HG03442 (cell line): Measurements from ENCODE around the gene USP34.
A peak's percentile ranks its signal among the peaks of the same experiment; 100 is the strongest.
"Not testable (repeated sequence)": the region's sequence is repeated elsewhere in the genome, so short reads cannot be mapped to it uniquely, and the experiment has no call there.

Source experiments
- ATAC-seq: cut with Tn5 transposase; IDR thresholded peaks from one replicate; pipeline ENCODE4 v1.9.1; 2021; ENCODE audit warnings: mild to moderate bottlenecking, moderate library complexity; ENCODE audit not compliant: unreplicated experiment

USP34 gene

DNA sequence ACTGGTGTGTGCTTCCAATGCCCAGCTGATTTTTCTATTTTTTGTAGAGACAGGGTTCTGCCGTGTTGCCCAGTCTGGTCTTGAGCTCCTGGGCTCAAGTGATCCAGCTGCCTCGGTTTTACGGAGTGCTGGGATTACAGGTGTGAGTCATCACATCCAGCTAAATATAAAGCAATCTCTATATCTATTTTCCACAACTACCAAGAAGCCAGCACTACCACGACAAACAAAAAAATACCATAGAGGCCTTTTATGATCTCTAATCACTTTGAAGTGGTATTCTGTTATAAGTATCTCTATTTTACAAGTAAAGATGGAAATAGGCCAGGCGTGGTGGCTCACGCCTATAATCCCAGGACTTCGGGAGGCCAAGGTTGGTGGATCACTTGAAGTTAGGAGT lies 274.2 kb downstream of the USP34 start:
- no peak for ATAC-seq

DNA sequence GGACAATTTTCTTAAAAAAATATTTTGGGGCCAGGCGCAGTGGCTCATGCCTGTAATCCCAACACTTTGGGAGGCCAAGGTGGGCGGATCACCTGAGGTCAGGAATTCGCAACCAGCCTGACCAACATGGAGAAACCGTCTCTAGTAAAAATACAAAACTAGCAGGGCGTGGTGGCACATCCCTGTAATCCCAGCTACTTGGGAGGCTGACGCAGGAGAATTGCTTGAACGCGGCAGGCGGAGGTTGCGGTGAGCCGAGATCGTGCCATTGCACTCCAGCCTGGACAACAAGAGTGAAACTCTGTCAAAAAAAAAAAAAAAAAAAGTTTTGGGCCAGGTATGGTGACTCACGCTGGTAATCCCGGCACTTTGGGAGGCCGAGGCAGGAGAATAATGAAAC lies 276.2 kb downstream of the USP34 start:
- ATAC-seq = not testable (repeated sequence)

DNA sequence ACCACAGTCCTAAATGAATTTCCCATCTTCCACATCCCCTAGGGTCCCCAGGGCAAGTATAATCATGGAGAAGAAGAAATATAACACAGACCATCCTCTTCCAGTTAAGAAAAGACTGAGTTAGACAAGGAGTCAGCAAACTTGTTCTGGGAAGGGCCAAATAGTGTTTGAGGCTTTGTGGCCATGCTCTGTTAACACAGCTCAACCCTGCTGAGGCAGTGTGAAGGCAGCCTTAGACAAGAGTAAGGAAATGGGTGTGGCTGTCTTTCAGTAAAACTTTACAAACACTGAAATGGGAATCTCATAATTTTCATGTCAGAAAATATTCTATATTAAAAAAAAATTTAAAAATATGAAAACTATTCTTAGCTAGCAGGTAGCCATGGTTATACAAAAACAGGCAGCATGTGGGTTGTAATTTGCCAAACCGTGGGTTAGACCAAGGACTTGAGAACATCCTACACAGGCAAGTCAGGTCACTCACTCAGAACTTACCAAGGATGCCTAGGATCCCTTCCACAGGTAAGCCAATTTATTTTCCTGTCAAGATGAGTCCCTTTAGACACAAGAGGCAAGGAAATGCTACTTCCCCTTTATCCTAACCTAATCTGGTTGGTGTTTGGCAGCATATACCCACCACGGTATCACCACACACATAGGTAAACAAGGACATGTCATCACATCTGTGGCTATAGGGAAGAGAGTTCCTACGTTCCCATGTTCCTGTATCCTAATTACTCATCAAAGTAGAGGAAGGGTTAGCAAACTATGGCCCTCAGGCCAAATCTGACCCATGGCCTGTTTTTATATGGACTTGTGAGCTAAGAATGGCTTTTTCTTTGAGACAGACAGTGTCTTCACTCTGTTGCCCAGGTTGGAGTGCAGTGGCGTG lies 277.0 kb downstream of the USP34 start:
- ATAC-seq = no peak

DNA sequence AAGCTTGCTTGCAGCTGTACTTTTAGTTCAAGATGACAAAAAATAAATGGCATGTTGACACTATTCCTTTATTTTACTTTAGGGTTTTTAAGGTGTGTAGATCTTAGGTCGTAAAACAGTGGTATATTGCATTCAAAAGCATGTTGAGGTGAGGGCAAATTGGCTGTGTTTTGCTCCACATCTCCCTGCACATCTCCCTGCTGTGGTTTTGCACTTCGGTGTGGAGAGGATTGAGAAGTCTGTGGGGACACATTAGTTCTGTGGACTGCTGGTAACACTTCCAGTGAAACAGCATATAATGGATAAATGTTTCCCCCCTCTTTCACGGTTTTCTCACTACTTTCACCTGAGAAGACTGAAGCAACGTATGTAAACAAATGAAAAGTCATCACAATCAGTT lies 283.8 kb downstream of the USP34 start:
- ATAC-seq = no peak

DNA sequence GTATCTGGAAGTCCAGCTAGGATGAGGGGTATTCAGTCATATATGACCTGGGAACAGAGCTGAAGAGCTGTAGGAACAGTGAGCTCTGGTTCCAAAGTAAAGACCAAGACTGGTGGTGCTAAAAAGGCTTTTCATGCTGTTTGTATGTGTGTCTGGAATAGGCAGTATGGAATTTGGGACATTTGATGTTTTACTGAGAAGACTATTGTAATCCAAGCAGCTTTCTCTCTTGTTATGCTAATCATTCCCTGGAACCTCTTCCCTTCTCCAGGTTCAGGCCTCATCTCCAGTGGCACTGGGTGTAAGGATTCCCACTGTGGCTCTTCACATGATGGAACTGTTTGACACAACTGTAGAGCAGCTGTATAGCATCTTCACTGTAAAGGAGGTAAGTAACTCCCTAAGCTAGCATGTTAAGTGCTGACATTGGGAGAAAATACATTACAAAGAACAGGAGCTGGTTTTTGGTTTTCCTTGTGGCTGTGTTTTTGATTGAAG lies 285.6 kb downstream of the USP34 start:
- ATAC-seq = no peak

DNA sequence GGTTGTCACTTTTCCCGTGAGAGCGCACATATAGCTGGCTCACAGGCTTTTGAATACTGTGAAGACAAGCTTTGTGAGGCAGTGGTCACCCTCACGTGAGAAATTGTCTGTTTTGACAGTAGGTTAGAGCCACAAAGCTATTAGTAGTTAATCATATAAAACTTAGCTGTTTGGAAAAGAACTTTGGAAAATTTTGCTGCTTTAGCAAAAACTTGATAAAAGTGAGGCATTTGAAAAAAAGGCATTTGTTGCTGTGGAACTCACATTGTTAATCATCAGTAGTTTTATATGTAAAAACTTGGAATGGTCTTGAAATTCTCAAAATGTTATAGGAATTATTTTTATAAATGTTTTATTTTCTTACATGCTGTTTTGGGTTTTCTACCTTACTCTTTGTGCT lies 286.6 kb downstream of the USP34 start:
- ATAC-seq = no peak

DNA sequence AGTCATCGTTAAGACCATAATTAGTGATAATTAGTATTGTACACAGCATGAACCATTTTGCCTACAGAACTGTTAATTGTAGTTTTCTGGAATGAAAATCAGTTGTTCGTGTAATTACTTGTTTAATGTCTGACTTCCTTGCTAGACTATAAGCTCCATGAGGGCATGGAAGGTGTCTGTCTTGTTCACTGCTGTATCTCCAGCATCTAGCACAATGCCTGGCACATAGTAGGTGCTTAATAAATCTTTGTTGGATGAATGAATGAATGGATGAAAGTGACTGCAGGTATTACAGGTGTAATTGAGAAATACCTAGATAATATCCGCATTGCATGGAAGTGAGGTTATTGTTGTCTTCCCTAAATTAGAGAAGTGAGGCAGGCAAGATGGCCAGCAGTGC lies 287.1 kb downstream of the USP34 start:
- ATAC-seq = no peak

DNA sequence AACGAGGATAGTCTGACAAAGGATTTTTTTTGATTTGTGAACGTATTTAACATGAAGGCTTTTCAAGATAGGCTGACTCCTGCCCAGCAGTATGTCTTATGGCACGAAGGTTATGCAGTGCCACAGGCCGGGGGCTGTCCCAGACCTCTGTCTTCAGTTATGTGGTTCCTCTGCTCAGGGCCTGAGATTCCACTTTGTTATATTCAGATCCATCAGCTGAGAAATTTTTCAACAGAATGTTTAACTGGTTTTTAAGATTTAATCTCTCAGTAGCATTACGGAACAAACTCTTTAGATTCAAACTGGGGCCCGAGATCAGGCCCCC lies 288.9 kb downstream of the USP34 start:
- no peak for ATAC-seq

DNA sequence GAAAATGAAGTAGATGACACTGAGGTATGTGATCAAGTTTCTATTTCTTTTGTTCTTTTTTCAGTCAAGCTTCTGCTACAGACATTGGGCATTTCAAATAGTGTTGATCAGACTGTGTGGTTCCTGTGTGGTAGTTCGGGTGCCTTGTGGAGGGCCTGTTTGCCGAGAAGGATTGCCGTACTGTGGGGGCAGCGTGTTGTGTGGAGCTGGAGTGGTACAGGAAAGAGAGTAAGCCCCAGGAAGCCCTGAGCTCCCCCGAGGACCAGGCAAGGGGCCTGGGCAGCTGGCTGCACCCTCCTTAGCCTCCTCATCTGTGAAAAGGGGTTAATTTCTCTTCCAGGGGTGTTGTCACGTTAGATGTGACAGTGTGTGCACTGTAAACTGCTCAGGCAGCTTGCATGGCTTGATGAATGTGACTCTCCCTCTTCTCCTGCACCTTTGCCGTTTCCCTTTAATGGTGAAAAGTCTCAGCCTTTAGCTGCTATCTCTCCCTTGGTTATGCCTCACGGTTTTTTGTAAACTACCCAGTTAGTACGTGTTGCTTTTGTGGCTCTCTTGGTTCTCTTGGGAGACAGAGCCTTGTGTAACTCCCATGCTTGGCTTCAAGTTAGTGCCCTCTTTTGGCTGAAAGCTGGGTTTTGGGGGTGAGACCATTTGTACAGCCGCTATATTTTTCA lies 289.4 kb downstream of the USP34 start:
- ATAC-seq = no peak

DNA sequence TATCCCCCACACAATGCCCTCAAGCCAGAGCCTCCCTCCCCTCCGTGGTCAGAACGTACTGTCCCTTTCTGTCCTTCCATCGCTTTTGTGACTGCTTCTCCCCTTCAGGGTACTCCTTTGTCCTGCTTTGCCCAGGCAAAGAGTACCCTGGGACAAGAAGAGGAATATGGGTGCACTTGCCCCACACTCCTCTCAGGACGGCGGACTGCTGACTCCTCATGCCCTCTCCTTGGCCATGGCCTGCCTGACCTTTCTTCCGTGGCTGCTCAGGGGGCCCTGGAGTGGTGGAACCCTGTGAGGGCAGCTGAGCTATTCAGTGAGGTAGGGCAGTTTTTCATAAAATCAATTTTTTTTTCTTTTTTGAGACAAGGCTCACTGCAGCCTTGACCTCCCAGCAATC lies 290.2 kb downstream of the USP34 start:
- ATAC-seq = no peak

DNA sequence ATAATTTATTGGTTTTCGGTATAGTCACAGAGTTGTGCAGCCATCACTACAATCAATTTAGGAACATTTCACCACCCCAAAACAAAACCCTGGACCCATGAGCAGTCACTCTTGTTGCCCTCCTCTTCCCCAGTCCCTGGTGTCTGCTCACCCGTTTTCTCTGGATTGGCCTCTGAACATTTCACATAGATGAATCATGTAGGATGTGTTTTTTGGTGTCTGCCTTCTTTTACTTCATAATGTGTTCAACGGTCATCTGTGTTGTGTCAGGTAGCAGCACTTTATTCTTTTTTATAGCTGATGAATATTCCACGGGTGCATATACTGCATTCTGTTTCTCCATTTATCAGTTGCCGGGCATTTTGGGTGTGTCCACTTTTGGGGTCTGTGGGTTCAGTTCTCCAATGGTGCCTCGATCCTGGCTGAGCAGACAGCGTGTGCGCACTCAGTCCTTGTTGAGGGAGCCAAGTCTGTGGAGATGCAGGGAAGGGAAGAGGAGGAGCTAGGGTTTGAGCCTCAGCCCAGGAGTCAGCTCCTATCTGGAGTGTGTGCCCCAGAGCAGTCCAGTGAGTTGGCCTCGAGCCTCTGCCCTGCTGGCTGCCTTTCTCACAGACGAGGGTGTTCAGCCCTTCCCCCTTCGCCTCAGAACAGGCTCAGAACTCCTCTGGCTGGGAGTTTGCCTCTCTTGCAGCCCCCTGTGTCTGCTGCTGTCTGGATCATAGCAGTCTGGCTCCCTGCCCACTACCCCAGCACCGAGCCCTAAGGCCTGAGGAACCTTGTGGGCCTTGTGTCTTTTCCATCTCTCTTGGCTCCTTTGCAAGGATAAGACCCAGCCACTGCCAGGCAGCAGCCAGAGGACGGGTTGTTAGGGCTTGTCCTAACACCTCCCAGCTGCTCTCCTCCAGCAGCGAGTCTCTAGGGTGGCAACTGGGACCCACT lies 290.9 kb downstream of the USP34 start:
- ATAC-seq = no peak

DNA sequence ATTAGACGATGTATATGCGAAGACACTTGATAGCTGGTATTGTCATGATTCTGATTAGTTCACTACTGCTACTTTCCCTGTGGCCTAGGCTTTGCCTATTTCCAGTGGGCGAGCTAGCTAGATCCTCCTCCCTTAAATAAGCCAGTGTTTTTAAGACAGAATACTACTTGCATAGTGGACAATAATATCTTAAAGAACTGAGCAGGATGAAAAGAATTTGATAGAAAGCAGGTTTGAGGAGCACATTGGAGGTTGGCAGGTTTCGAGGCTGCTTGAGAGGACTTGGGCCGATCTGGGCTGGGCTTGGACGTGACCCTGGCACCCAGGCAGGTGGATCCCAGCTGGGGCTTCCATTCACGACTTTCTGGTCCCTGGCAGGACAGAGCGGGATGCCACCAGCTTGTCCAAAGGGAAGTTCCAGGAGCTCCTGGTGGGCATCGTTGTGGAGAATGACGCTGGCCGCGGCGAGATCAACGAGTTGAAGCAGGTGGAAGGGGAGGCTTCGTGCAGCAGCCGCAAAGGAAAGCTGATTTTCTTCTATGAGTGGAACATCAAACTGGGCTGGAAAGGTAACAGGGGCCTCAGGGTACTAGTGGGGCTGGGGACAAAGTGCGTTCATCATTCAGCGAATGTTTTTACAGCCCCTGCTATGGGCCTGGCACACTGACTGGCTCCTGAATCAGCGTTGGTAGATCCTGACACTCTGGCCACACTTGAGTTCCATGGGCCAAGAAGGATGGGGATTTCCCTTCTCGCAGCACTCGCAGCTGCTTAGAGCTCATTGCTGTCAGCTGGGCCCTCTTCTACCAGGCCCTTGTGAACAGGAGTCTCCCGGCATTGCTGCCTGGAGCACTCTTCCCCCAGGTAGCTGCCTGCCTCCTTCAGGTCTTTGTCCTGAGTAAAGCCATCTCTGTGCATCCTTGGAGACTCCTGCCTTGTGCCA lies 292.0 kb downstream of the USP34 start:
- no peak for ATAC-seq

DNA sequence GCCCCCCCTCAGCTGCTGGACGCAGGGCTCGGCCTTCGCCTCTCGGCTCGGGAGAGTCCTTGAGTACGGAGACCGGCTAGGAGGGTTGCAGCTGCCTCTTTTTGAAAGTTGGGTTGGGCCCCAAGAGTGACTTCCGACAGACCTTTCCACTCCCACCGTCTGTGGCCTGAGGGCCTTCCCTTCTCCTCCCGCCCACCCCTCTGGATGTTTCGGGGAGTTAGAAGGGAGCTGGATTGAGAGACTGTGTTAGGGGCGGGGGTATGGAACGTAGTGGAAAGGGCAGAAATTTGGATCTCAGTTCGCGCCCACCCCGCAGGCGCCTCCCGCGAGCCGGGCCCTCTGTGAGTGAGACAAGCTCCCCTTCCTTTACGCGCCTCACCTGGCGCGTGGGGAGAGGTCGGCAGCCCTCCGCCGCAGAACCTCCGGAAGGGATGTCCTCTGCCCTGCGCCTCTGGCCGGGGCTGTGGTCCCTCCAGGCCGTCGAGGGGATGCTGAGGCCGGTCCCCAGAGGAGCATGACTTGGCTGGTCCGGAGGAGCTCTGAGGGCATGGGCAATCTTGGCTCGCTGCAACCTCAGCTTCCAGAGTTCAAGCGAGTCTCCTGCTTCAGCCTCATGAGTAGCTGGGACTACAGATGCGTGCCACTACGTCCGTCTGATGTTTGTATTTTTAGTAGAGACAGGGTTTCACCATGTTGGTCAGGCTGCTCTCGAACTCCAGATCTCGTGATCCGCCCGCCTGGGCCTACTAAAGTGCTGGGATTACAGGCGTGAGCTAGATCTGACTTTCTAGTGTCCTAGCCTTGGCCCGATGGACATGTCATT lies 292.9 kb downstream of the USP34 start:
- ATAC-seq = peak; percentile 23

DNA sequence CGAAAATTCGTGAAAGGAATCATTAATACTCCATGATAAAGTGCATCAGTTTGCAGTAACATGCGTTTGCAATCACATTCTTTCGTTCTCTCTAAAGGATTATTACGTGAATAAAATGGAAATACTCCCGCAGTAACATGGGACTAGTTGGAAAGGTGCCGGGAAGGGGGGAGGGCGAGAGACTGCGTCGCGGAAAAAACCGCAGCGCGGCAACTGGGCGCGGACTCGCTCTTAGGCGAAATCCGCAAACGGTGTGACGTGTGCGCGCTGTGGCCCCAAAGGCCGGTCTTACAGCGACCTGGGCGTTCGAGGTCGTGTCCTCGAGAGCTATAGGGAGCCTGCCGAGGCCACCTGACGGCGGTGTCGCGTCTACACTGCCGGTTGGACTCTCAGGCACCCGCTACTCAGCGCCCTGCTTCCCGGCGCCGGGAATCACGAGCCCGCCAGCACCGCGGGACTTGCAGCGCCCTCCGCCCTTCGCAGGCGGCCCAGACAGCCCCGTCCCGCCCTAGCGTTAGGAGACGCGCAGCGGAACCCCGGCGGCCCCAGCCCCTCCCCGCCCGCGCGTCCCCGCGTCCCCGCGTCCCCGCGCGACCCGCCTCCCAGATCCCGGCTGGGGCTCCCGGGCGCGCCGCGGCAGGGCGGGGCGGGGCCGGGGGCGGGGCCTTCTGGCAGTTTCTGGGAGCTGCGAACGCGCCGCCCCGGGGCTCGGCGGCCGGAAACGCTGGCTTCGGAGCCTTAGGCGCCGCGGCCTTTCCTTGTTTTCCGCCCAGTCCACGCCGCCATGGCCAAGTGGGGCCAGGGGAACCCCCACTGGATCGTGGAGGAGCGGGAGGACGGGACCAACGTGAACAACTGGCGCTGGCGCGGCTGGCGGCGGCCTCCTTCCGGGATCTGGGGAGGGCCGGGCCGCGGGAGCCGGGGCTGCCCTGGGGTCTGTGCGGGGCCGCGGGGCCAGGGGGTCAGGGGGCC lies 293.8 kb downstream of the USP34 start:
- ATAC-seq = peak; percentile 74

DNA sequence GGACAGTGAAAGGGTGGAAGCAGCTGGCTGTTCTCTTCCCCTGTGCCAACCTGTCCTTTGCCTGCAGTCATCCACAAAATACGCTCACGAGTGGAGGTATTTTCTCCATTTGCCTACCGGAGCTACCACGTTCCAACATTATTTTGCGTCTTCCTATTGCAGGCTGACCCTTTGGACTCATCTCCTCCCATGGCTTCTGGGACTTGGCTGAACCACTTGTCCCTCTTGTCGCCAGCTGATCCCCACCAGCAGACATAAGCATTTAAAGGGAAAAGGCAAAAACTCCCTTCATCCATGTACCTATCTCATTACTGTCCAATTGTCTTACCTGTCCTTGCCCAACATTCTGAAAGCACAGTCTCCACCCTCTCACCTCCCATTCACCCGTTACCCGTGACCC lies 295.9 kb downstream of the USP34 start:
- ATAC-seq = no peak

DNA sequence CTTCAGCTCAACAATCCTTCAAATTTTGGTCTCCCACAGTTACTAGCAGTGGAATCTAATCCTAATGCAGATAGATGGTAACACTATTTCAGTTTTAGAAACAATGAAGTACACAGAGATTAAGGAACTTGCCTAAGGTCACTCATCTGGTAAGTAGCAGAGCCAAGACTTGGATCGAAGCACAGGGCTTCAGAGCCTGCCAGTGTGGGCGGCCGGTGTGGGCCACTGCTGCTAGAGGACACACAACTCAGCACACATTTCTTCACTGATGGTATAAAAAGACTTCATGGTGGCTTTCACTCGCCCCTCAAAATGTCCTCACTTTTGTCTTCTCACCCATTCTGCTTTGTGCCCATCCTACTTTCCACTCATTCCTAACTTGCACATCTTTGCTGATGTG lies 297.8 kb downstream of the USP34 start:
- no peak for ATAC-seq

DNA sequence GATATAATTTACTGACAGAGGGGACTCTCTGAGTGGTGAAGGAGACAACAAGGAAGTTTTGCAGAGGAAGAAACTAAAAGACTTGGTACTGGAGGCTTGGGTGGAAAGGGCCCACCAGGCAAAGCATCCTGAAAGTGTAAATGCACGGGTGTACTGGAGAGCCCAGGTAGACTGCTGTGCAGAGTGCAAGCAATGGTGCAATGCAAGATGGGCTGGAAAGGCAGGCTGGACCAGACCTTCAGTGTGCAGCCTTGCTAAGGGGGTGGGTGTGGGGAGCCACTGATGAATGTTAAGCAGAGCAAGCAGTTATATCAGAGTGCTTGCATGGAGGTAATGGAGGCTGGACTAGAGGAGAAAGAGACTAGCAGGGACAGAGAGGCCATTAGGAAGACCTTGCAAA lies 298.2 kb downstream of the USP34 start:
- no peak for ATAC-seq

DNA sequence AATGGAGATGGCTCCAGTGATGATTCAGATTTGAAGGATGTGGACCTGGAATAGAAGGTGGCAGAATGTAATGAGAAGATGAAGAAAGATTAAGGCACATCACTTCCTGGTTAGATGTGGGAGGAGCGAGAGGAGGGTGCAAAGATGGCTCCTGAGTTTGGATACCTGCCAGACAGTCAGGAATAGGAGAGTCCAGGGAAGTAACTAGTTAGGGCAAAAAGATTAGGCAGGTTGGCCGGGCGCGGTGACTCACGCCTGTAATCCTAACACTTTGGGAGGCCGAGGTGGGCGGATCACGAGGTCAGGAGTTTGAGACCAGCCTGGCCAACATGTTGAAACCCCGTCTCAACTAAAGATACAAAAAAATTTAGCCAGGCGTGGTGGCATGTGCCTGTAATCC lies 303.3 kb downstream of the USP34 start:
- no peak for ATAC-seq
